NK-92 treated with Interleukin-12 subunit alpha and Interleukin-12 subunit beta, amount 100 ng/mL, for 24 hours (cell line): ENCODE results near the gene ACAD11.
A peak's percentile ranks its signal among the peaks of the same experiment; 100 is the strongest.

Experiments used
- DNase-seq: peaks from one replicate; lab custom pipeline; 2025; lab: John Stamatoyannopoulos, UW

Gene ACAD11

GRCh38 chr3:132659365-132660051 lies at the start of gene ACAD11:
TSS of gene ACAD11 (minus strand) at chr3:132659809. CDS start at chr3:132659751, 58 bp downstream.
- DNase-seq: peak; percentile 34

GRCh38 chr3:132703733-132704132 lies 44.1 kb upstream of the ACAD11 start:
- DNase-seq: no peak

GRCh38 chr3:132695422-132695821 lies 35.8 kb upstream of the ACAD11 start:
- DNase-seq: no peak

GRCh38 chr3:132694991-132695390 lies 35.4 kb upstream of the ACAD11 start:
- no peak for DNase-seq

GRCh38 chr3:132690040-132690439 lies 30.4 kb upstream of the ACAD11 start:
- no peak for DNase-seq

GRCh38 chr3:132682201-132682600 lies 22.6 kb upstream of the ACAD11 start:
- no peak for DNase-seq

- no peak for DNase-seq
These were observed 21.8 kb upstream of the ACAD11 start for GRCh38 chr3:132681421-132681820.

GRCh38 chr3:132679911-132680310 lies 20.3 kb upstream of the ACAD11 start:
- no peak for DNase-seq

GRCh38 chr3:132675408-132675807 lies 15.8 kb upstream of the ACAD11 start:
- DNase-seq: no peak

- no peak for DNase-seq
These were observed 9.7 kb upstream of the ACAD11 start for GRCh38 chr3:132669256-132669777.

GRCh38 chr3:132665230-132665745 lies 5.7 kb upstream of the ACAD11 start:
- DNase-seq: no peak

- DNase-seq: no peak
These were observed 2.6 kb upstream of the ACAD11 start for GRCh38 chr3:132662212-132662611.

GRCh38 chr3:132661101-132661500 lies 1.5 kb upstream of the ACAD11 start:
- DNase-seq: no peak

- no peak for DNase-seq
These were observed 1.1 kb upstream of the ACAD11 start for GRCh38 chr3:132660811-132661070.

GRCh38 chr3:132660052-132660810 lies 622 bp upstream of the ACAD11 start, which contains the start of gene UBA5:
TSS of gene UBA5 (plus strand) at chr3:132660329. CDS start at chr3:132660538, 209 bp downstream.
- DNase-seq: peak; percentile 65

- no peak for DNase-seq
These were observed 627 bp downstream of the ACAD11 start for GRCh38 chr3:132659000-132659364.

- DNase-seq: no peak
These were observed 1.5 kb downstream of the ACAD11 start for GRCh38 chr3:132657869-132658747.

GRCh38 chr3:132655471-132655870 lies 4.1 kb downstream of the ACAD11 start:
- DNase-seq: no peak

GRCh38 chr3:132654721-132655120 lies 4.9 kb downstream of the ACAD11 start:
- DNase-seq: no peak

- DNase-seq: no peak
These were observed 5.4 kb downstream of the ACAD11 start for GRCh38 chr3:132654190-132654589.

GRCh38 chr3:132652640-132653270 lies 6.9 kb downstream of the ACAD11 start:
- DNase-seq: no peak

GRCh38 chr3:132650153-132650552 lies 9.5 kb downstream of the ACAD11 start:
- no peak for DNase-seq
